Superior temporal gyrus (tissue), 1 donor: Measurements from ENCODE around the gene GCNT1.
"Not testable (repeated sequence)": the region's sequence is repeated elsewhere in the genome, so short reads cannot be mapped to it uniquely, and the experiment has no call there.

Experiments
- DNase-seq: peaks from one replicate; pipeline ENCODE4 v3.0.0-alpha.2; 2016; ENCODE audit errors: extremely low spot score

Gene GCNT1

DNA sequence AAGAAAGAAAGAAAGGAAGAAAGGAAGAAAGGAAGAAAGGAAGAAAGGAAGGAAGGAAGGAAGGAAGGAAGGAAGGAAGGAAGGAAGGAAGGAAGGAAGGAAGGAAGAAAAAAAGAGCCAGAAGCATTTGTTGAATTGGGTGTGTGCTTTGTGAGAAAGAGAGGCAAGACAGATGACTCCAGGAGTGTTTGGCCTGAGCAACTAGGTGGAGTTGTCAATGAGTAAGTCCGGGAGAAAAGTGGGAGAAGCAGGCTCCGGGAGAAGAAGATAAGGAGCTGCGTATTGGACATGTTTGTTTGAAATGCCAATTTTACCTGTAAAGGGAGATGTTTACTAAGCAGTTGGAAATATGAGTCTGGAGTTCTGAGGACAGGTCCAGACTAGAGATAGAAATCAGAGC lies 15.1 kb upstream of the GCNT1 start:
- no peak for DNase-seq

- DNase-seq: no peak
Measured at GRCh38 chr9:76444322-76444929, 14.6 kb upstream of the GCNT1 start.

DNA sequence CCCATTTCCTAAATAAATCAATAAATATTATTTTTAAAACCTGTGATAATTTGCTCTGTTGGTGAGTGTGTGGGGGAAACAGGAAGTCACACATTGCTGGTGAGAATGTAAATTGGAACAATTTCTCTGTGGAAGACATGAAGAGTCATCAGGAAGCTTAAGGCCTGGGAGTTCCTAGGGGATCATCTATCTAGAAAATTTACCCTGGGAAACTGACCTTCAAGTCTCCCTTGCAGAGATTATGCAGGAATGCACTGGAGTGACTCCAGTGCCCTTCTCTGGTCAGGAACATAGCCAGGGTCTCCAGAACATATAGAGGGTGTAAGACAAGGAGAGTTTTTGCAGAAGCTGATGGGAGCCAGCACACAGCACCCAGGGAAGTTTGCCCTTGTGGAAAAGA lies 13.0 kb upstream of the GCNT1 start:
- no peak for DNase-seq

- DNase-seq: no peak
Measured at GRCh38 chr9:76448501-76448900, 10.5 kb upstream of the GCNT1 start.

GRCh38 chr9:76451234-76451633 lies 7.7 kb upstream of the GCNT1 start:
- DNase-seq: no peak

DNA sequence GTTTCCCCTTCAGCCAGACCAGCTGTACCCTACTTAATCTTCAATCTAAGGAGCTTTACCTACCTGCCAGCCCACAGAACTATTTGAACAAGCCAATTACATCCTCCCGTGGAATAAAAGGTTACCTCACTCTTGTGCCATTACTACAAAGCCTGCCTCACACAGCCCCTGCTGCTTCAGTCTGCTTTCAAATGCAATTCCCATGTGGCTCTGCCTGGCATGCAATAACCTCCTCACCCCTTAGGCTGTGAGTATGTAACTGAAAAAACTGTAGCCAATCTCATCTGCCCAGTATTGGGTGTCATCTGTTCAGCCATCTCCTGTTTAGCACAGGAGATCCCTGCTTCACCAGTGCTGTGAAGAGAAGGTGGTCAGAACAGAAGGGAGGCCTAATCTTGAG lies 6.1 kb upstream of the GCNT1 start:
- no peak for DNase-seq

DNA sequence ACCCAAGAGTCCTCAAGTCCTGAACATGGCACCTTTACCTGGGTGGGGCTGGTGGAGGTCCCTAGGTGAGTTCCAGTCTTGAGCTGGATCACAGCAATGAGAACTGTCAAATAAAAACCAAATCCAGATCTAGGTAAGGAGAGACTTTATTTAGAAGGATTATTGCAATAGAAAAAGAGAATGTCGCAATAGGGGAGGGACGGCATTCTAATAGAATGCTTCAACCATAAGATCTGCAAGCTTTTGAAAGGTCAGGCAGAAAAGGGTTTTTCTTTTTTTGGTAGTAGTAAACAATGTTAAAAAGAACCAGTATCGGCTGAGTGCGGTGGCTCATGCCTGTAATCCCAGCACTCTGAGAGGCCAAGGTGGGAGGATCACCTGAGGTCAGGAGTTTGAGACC lies 5.2 kb upstream of the GCNT1 start:
- DNase-seq: no peak

DNA sequence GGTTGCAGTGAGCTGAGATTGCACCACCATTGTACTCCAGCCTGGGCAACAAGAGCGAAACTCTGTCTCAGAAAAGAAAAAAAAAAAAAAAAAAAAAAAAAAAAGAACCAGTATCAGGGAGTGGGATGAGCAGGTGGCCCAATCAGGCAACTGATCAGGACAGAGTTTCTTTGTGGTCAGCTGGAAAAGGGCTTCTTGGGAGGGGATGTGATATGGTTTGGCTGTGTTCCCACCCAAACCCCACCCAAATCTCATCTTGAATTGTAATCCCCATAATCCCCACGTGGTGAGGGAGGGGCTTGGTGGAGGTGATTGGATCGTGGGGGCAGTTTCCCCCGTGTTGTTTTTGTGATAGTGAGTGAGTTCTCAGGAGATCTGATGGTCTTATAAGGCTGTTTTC lies 4.7 kb upstream of the GCNT1 start:
- no peak for DNase-seq

- no peak for DNase-seq
Measured at GRCh38 chr9:76456202-76456926, 2.6 kb upstream of the GCNT1 start.

GRCh38 chr9:76459694-76460635 lies 983 bp downstream of the GCNT1 start:
- DNase-seq: peak; percentile 39

DNA sequence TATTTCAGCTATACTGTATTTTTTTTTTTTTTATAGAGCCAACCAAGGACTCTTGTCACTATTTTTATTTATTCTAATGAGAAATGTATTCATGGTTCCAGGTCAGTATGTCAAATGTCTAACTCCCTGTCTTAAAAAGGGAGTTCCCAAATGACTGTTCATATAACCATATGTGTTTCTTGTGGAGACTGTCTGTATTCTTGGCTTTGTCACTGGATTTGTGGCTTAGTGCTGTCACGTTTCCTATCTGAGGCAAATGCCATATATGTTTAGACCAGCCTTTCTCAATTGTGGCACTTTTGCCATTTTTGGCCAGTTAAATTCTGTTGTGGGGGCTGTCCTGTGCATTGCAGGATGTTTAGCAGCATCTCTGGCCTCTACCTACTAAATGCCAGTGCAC lies 3.1 kb downstream of the GCNT1 start:
- no peak for DNase-seq

- no peak for DNase-seq
Measured at GRCh38 chr9:76463211-76463610, 4.2 kb downstream of the GCNT1 start.

DNA sequence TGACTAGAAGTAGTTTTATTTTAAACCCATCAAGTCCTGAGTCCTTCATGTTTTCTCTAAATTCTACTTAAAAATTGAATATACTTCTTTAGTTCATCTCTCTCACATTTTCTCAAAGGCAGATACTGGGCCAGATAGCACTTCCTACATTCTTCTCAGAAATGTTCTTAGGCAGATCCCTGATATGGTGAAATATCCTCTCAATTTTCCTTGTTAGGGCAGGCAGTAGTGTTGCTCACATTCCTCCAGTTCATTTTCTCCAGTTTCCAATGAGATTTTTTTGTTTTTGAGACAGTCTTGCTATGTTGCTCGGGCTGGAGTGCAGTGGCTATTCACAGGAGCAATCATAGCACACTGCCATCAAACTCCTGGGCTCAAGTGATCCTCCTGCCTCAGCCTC lies 5.7 kb downstream of the GCNT1 start:
- DNase-seq: no peak

GRCh38 chr9:76465442-76466298 lies 6.7 kb downstream of the GCNT1 start:
- no peak for DNase-seq

GRCh38 chr9:76466299-76466605 lies 7.3 kb downstream of the GCNT1 start:
- no peak for DNase-seq

DNA sequence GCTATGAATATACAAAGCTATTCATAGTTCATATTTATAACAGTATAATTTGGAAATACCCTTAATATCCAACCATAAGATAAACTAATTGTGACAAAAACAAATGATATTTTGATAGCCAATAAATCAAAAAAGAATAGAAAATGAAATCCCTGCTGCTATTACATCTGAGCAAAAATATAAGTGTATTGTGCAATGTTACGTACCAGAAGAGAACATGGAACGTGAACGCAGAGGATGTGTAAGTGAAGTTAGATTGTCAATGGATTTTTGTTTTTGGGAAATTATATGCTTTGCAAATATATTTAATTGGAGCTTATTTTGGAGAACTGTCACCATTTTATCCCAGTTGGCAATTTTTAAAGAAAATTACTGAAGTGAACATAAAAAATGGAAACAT lies 15.4 kb downstream of the GCNT1 start:
- no peak for DNase-seq

DNA sequence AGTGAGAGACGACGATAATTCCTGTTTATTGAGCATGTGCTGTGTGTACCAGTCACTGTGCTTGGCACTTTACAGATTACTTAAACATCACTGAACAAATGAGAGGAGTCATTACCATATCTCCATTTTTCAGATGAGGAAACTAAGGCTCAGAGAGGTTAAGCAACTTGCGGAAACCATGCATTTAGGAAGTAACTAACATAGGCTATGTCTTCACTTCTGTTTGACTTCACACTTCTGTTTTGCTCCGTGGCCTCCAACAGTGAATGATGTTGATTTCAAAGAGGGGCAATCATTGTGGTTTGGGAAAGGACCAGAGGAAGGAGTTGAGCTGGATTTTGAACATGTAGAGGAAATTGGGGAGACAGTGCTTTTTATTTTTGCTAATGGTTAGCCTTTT lies 16.7 kb downstream of the GCNT1 start:
- DNase-seq: no peak

DNA sequence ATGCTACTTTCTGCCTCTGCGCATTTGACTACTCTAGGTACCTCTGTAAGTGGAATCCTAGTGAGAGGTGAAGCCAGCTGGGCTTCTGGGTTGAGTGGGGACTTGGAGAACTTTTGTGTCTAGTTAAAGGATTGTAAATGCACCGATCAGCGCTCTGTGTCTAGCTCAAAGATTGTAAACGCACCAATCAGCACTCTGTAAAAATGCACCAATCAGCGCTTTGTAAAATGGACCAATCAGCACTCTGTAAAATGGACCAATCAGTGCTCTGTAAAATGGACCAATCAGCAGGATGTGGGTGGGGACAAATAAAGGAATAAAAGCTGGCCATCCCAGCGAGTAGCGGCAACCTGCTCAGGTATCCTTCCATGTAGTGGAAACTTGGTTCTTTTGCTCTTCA lies 18.8 kb downstream of the GCNT1 start:
- not testable (repeated sequence) for DNase-seq

DNA sequence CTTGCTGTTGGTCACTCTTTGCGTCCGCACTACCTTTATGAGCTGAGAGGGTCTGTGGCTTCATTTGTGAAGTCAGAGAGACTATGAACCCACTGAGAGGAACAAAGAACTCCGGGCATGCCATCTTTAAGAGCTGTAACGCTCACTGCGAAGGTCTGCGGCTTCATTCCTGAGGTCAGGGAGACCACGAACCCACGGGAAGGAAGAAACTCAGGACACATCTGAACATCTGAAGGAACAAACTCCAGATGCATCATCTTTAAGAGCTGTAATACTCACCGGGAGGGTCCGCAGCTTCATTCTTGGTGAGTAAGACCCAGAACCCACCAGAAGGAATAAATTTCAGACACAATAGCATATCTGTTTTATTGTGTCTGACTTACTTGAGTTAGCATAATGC lies 19.2 kb downstream of the GCNT1 start:
- no peak for DNase-seq

DNA sequence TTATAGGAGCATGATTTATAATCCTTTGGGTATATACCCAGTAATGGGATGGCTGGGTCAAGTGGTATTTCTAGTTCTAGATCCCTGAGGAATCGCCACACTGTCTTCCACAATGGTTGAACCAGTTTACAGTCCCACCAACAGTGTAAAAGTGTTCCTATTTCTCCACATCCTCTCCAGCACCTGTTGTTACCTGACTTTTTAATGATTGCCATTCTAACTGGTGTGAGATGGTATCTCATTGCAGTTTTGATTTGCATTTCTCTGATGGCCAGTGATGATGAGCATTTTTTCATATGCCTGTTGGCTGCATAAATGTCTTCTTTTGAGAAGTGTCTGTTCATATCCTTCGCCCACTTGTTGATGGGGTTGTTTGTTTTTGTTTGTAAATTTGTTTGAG lies 20.4 kb downstream of the GCNT1 start:
- DNase-seq: not testable (repeated sequence)

DNA sequence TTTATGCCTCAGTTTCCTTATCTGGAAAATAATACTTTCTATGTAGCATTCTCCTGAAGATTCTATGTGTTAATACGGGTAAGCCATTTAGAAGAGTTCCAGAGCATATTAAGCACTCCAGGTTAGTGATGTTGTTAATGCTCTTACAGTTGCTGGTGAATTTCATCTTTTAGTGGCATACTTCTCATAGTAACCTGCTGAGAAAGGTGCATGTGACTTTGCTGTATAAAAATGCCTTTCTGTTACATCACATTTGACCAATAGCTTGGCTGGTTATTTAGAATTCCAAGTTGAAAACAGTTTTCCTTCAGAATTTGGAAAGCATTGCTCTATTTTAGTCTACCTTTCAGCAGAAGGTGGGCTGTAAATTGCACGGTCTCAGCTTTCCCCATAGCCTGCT lies 27.2 kb downstream of the GCNT1 start:
- DNase-seq: no peak
